PC-9 (cell line): Measurements from ENCODE around the gene ZNF438.

ENCODE experiments used
- EZH2 ChIP-seq: fragments of 200-600 bp; sonication (generic); IDR thresholded peaks from 2 replicates; pipeline ENCODE4 v1.8.0; 2017; ENCODE audit warnings: antibody characterized with exemption, low read depth
- TF ChIP-seq, protein P1 (sequence below): fragments of 200-600 bp; sonication (generic); conservative IDR thresholded peaks from 2 replicates; pipeline ENCODE4 v1.6.1; 2017; ENCODE audit warnings: mixed run types, antibody characterized with exemption, mild to moderate bottlenecking, moderate library complexity

DNA sequence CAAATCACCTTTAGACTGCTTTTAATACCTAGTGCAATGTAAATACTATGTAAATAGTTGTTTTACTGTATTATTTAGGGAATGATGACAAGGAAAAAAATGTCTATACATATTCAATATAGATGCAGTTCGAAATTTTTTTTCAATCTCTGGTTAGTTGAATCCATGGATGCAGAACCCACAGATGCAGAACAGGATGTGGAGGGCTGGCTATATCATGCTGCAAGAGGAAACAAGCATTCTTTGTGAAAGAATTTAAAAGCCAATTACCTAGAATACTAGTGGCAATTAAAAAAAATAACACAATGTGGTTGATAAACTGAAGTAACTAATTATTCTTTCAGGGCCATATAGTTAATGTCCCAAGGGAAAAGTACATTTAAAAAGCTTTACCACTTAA lies 170.4 kb downstream of the ZNF438 start:
- TF ChIP-seq, protein P1, sequence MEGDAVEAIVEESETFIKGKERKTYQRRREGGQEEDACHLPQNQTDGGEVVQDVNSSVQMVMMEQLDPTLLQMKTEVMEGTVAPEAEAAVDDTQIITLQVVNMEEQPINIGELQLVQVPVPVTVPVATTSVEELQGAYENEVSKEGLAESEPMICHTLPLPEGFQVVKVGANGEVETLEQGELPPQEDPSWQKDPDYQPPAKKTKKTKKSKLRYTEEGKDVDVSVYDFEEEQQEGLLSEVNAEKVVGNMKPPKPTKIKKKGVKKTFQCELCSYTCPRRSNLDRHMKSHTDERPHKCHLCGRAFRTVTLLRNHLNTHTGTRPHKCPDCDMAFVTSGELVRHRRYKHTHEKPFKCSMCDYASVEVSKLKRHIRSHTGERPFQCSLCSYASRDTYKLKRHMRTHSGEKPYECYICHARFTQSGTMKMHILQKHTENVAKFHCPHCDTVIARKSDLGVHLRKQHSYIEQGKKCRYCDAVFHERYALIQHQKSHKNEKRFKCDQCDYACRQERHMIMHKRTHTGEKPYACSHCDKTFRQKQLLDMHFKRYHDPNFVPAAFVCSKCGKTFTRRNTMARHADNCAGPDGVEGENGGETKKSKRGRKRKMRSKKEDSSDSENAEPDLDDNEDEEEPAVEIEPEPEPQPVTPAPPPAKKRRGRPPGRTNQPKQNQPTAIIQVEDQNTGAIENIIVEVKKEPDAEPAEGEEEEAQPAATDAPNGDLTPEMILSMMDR: no peak
- TF ChIP-seq EZH2: no peak
